HepG2 (cell line): ENCODE results near the gene CLEC16A. TPM values are rescaled to one million over a fixed set of nuclear protein-coding genes. Genes with fewer than 3 reads are reported as not detected.

Experiments
- AHR ChIP-seq: IDR thresholded peaks from 2 replicates; pipeline ENCODE4 v1.6.1; 2018; ENCODE audit warnings: missing genetic modification reagents, missing compliant biosample characterization
- CBFB ChIP-seq: sonication (generic); formaldehyde crosslinking; IDR thresholded peaks from 2 replicates; pipeline ENCODE4 v1.4.0; 2020; ENCODE audit warnings: missing genetic modification reagents
- CERS6 ChIP-seq: sonication (generic); formaldehyde crosslinking; IDR thresholded peaks from 2 replicates; pipeline ENCODE4 v1.5.0; 2020; ENCODE audit warnings: missing genetic modification reagents
- GPN1 ChIP-seq: sonication (generic); formaldehyde crosslinking; IDR thresholded peaks from 2 replicates; pipeline ENCODE4 v1.5.1; 2020; ENCODE audit warnings: missing genetic modification reagents, borderline replicate concordance
- HIC2 ChIP-seq: sonication (generic); formaldehyde crosslinking; IDR thresholded peaks from 2 replicates; pipeline ENCODE4 v1.9.0; 2022; ENCODE audit warnings: low read depth, missing genetic modification reagents
- KLF9 ChIP-seq: IDR thresholded peaks from 2 replicates; pipeline ENCODE4 v1.6.1; 2016; ENCODE audit warnings: low read depth
- PRMT3 ChIP-seq: sonication (generic); formaldehyde crosslinking; IDR thresholded peaks from 2 replicates; pipeline ENCODE4 v1.8.1; 2022; ENCODE audit warnings: low read depth, mild to moderate bottlenecking, moderate library complexity, missing genetic modification reagents, borderline replicate concordance
- RAD21 ChIP-seq: fragments of 450-650 bp; formaldehyde crosslinking; IDR thresholded peaks from 2 replicates; pipeline ENCODE4 v1.5.0; 2020; ENCODE audit warnings: mild to moderate bottlenecking
- REXO4 ChIP-seq: sonication (generic); formaldehyde crosslinking; IDR thresholded peaks from 2 replicates; pipeline ENCODE4 v1.8.0; 2022; ENCODE audit warnings: missing genetic modification reagents, mild to moderate bottlenecking, borderline replicate concordance
- SIX4 ChIP-seq: sonication (generic); formaldehyde crosslinking; IDR thresholded peaks from 2 replicates; pipeline ENCODE4 v1.4.0; 2020; ENCODE audit warnings: missing genetic modification reagents
- SRF ChIP-seq: IDR thresholded peaks from 2 replicates; pipeline ENCODE4 v1.6.1; 2011; ENCODE audit warnings: mild to moderate bottlenecking, low read depth, low read length, moderate library complexity
- TCF7L2 ChIP-seq: IDR thresholded peaks from 2 replicates; pipeline ENCODE4 v1.6.1; 2011; ENCODE audit warnings: mild to moderate bottlenecking, low read depth, low read length, moderate library complexity
- USF2 ChIP-seq, 2 experiments: sonication (generic) in 1 of 2; formaldehyde crosslinking in 1 of 2; IDR thresholded peaks; 2 replicates each; pipeline versions ENCODE4 v1.5.1 to v1.6.1; 2011 to 2020; ENCODE audit warnings: borderline replicate concordance in 1 of 2, low read depth in 1 of 2, low read length in 1 of 2, mild to moderate bottlenecking in 1 of 2, missing genetic modification reagents in 1 of 2, moderate library complexity in 1 of 2
- ZIK1 ChIP-seq: sonication (generic); formaldehyde crosslinking; IDR thresholded peaks from 2 replicates; pipeline ENCODE4 v1.5.0; 2020; ENCODE audit warnings: mild to moderate bottlenecking, low read depth, missing genetic modification reagents, borderline replicate concordance
- ZNF124 ChIP-seq: sonication (generic); formaldehyde crosslinking; IDR thresholded peaks from 2 replicates; pipeline ENCODE4 v1.4.0; 2020; ENCODE audit warnings: missing genetic modification reagents
- ZNF138 ChIP-seq: sonication (generic); formaldehyde crosslinking; IDR thresholded peaks from 2 replicates; pipeline ENCODE4 v1.5.0; 2020; ENCODE audit warnings: mild to moderate bottlenecking, low read depth, missing genetic modification reagents
- ZNF3 ChIP-seq: IDR thresholded peaks from 2 replicates; pipeline ENCODE4 v1.7.0; 2017; ENCODE audit warnings: inconsistent platforms
- ZNF432 ChIP-seq: sonication (generic); formaldehyde crosslinking; IDR thresholded peaks from 2 replicates; pipeline ENCODE4 v1.5.0; 2020; ENCODE audit warnings: missing genetic modification reagents, mild to moderate bottlenecking, borderline replicate concordance
- ZNF512B ChIP-seq: sonication (generic); formaldehyde crosslinking; IDR thresholded peaks from 2 replicates; pipeline ENCODE4 v1.5.1; 2020; ENCODE audit warnings: missing genetic modification reagents, mild to moderate bottlenecking, borderline replicate concordance
- ZNF547 ChIP-seq: sonication (generic); formaldehyde crosslinking; IDR thresholded peaks from 2 replicates; pipeline ENCODE4 v1.5.1; 2020; ENCODE audit warnings: mild to moderate bottlenecking, missing genetic modification reagents
- ZNF670 ChIP-seq: sonication (generic); formaldehyde crosslinking; IDR thresholded peaks from 2 replicates; pipeline ENCODE4 v1.8.0; 2022; ENCODE audit warnings: mild to moderate bottlenecking, missing genetic modification reagents, borderline replicate concordance
- ZNF737 ChIP-seq: sonication (generic); formaldehyde crosslinking; IDR thresholded peaks from 2 replicates; pipeline ENCODE4 v1.5.0; 2020; ENCODE audit warnings: missing genetic modification reagents, mild to moderate bottlenecking, borderline replicate concordance
- ZNF766 ChIP-seq: sonication (generic); formaldehyde crosslinking; IDR thresholded peaks from 2 replicates; pipeline ENCODE4 v1.5.0; 2020; ENCODE audit warnings: missing genetic modification reagents, borderline replicate concordance
- polyA plus RNA-seq, 8 experiments: library from polyadenylated mRNA; depleted of rRNA in 3 of 8; stranded (reverse) in 7 of 8; unstranded in 1 of 8; fragments of >200 nt; fragmentation: Illumina TruSeq in 4 of 8; extraction: Trizol in 4 of 8; gene quantifications; 2 replicates each; pipeline versions ENCODE4 v1.2.1 to v1.2.3, GENCODE V29; 2011 to 2016; ENCODE audit warnings: low read depth in 4 of 8, missing spikeins in 1 of 8, mixed read lengths in 1 of 8; ENCODE audit not compliant: insufficient read depth in 1 of 8
- total RNA-seq, 5 experiments: library from RNA; depleted of rRNA; stranded (reverse); fragments of >200 nt; fragmentation: Illumina TruSeq; extraction: Trizol; gene quantifications; 2 replicates each; pipeline ENCODE4 v1.2.3, GENCODE V29; 2016; ENCODE audit warnings: low read depth in 1 of 5

Gene CLEC16A
- total and polyA plus RNA-seq, 2 of the 13 experiments (the other 11 are each of a cell fraction or from before 2014, with no cell fraction given), result 8.5 to 10.3 TPM

- TF ChIP-seq ZNF512B (CRISPR knock-in tag) (no peak), REXO4 (CRISPR knock-in tag) (no peak), ZNF766 (CRISPR knock-in tag) (no peak), ZNF432 (CRISPR knock-in tag) (no peak), ZNF3 (CRISPR knock-in tag) (no peak), USF2 (IDR thresholded peaks at IDR 0.05; ENCODE audit: low read depth, low read length) (peak; percentile 16; the same call in 1 of the 2 replicates), USF2 (CRISPR knock-in tag; IDR thresholded peaks at IDR 0.05; ENCODE audit: borderline replicate concordance) (no peak), AHR (CRISPR knock-in tag) (no peak), SRF (no peak), ZNF737 (CRISPR knock-in tag) (no peak), CBFB (CRISPR knock-in tag) (no peak), HIC2 (CRISPR knock-in tag) (0 out of 2 replicates have a peak, but pooled peaks have one; percentile 1), TCF7L2 (no peak), ZIK1 (CRISPR knock-in tag) (no peak), ZNF670 (no peak), GPN1 (CRISPR knock-in tag) (no peak), SIX4 (CRISPR knock-in tag) (peak; percentile 71), ZNF124 (CRISPR knock-in tag) (no peak), ZNF138 (no peak), RAD21 (no peak), ZNF547 (CRISPR knock-in tag) (peak; percentile 61; the same call in 1 of the 2 replicates), CERS6 (CRISPR knock-in tag) (no peak), KLF9 (no peak), PRMT3 (CRISPR knock-in tag) (no peak)
These were observed 3.8 kb upstream of the CLEC16A start (continued) for GRCh38 chr16:10940501-10941079.
